Activated naive CD8-positive, alpha-beta T cell (primary cell): ENCODE measurements around the gene MLYCD.

Experiments used
- H3K27ac Mint-ChIP-seq: one replicate; pipeline ENCODE4 v1.8.0; 2021; ENCODE audit warnings: mixed read lengths
- H3K27me3 Mint-ChIP-seq: one replicate; pipeline ENCODE4 v1.8.0; 2021; ENCODE audit warnings: mixed read lengths
- H3K36me3 Mint-ChIP-seq: one replicate; pipeline ENCODE4 v1.8.0; 2021; ENCODE audit warnings: mixed read lengths
- H3K4me1 Mint-ChIP-seq: one replicate; pipeline ENCODE4 v1.8.0; 2021; ENCODE audit warnings: low read depth, mixed read lengths
- H3K4me3 Mint-ChIP-seq: one replicate; pipeline ENCODE4 v1.8.0; 2021; ENCODE audit warnings: mild to moderate bottlenecking, mixed read lengths
- H3K9me3 Mint-ChIP-seq: one replicate; pipeline ENCODE4 v1.8.0; 2021; ENCODE audit warnings: low read depth, mixed read lengths

MLYCD gene

DNA sequence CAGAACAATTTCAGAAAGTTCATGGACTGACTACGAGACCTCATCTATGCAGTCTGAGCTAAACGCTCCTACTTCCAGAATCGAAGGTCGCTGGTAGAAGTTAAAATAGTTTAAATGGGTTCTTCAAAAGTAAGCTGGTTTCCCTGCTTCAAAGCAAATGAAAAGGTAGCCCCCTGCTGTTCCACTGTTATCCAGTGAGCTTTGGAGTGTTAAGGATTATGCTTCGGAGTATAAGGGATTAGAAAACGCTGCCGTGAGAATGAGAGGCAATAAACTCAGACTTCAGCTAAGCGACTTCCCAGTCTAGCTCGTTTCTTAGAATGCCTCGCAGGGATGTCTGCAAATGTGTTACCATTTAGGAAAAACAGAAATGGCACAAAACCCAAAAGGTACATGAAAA, 12.4 kb downstream of the MLYCD start:
- Mint-ChIP-seq H3K4me1 (peaks cover 4% of the 10 kb centered on the region), H3K36me3 (peaks cover 5% of the 10 kb centered on the region), H3K9me3 (no peaks in the 10 kb centered on the region), H3K27ac (no peak overlapping the region), H3K27me3 (no peaks in the 10 kb centered on the region), H3K4me3 (no peak overlapping the region)

- peaks cover 5% of the 10 kb centered on the region for H3K36me3 Mint-ChIP-seq
- no peak overlapping the region for H3K4me3 Mint-ChIP-seq
- H3K9me3 Mint-ChIP-seq: no peaks in the 10 kb centered on the region
- no peak overlapping the region for H3K27ac Mint-ChIP-seq
- H3K4me1 Mint-ChIP-seq: peaks cover 1% of the 10 kb centered on the region
- no peaks in the 10 kb centered on the region for H3K27me3 Mint-ChIP-seq
These were observed 13.8 kb downstream of the MLYCD start for GRCh38 chr16:83912519-83913244.

DNA sequence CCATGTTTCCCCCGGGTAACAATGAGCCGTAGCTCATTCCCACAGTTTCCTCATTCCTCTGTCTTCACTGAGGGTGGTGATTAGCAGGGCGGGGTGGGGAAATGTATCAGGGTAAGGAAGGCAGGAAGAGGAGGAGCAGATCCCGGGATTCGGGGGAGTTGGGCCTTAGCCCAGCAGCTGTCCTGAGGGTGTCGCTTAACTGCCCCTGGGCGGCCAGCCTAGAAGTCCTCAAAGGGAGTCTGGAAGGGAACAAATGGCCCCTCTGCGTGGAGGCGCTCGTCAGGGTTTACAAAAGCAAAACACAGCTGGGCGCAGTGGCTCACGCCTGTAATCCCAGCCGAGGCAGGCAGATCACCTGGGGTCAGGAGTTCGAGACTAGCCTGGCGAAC, 14.3 kb downstream of the MLYCD start:
- no peak overlapping the region for H3K4me3 Mint-ChIP-seq
- peaks cover 1% of the 10 kb centered on the region for H3K4me1 Mint-ChIP-seq
- H3K27ac Mint-ChIP-seq: no peak overlapping the region
- no peaks in the 10 kb centered on the region for H3K9me3 Mint-ChIP-seq
- peaks cover 8% of the 10 kb centered on the region for H3K36me3 Mint-ChIP-seq
- no peaks in the 10 kb centered on the region for H3K27me3 Mint-ChIP-seq

- no peak overlapping the region for H3K4me3 Mint-ChIP-seq
- peaks cover 15% of the 10 kb centered on the region for H3K36me3 Mint-ChIP-seq
- no peaks in the 10 kb centered on the region for H3K9me3 Mint-ChIP-seq
- no peak overlapping the region for H3K27ac Mint-ChIP-seq
- no peaks in the 10 kb centered on the region for H3K27me3 Mint-ChIP-seq
- H3K4me1 Mint-ChIP-seq: peaks cover 1% of the 10 kb centered on the region
These were observed 15.3 kb downstream of the MLYCD start for GRCh38 chr16:83914091-83914710.

DNA sequence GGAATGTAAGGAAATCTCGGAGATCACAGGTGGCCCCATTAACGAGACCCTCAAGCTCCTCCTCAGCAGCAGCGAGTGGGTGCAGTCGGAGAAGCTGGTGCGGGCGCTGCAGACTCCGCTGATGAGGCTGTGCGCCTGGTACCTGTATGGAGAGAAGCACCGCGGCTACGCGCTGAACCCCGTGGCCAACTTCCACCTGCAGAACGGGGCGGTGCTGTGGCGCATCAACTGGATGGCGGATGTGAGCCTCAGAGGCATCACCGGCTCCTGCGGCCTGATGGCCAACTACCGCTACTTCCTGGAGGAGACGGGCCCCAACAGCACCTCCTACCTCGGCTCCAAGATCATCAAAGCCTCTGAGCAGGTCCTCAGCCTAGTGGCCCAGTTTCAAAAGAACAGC, 16.2 kb downstream of the MLYCD start:
- peaks cover 17% of the 10 kb centered on the region for H3K36me3 Mint-ChIP-seq

DNA sequence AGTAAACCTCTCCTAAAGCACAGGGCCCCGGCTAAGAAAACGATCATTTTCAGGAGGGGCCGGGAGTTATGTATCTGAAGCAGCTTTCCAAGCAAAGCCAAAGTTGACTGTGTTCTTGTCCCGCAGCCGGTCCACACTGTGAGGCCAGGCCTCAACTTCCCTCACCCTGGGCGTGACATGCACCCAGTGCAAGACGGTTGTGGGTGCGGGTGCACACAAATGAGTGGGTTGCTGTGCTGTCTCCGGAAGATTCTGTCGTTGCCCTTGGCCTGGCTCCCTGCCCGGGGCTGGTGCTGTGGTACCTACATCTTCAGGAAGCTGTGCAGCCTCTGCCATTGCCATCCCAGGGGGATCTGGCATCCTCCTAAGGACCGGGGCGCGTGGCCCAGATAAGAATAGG, 16.6 kb downstream of the MLYCD start:
- peaks cover 1% of the 10 kb centered on the region for H3K4me1 Mint-ChIP-seq
- H3K9me3 Mint-ChIP-seq: no peaks in the 10 kb centered on the region
- no peak overlapping the region for H3K27ac Mint-ChIP-seq
- H3K27me3 Mint-ChIP-seq: no peaks in the 10 kb centered on the region
- no peak overlapping the region for H3K4me3 Mint-ChIP-seq
- peaks cover 18% of the 10 kb centered on the region for H3K36me3 Mint-ChIP-seq

More for the DNA sequence above, 16.2 kb downstream of the MLYCD start:
- no peak overlapping the region for H3K27ac Mint-ChIP-seq
- H3K27me3 Mint-ChIP-seq: no peaks in the 10 kb centered on the region
- peaks cover 1% of the 10 kb centered on the region for H3K4me1 Mint-ChIP-seq
- H3K9me3 Mint-ChIP-seq: no peaks in the 10 kb centered on the region
- H3K4me3 Mint-ChIP-seq: no peak overlapping the region

DNA sequence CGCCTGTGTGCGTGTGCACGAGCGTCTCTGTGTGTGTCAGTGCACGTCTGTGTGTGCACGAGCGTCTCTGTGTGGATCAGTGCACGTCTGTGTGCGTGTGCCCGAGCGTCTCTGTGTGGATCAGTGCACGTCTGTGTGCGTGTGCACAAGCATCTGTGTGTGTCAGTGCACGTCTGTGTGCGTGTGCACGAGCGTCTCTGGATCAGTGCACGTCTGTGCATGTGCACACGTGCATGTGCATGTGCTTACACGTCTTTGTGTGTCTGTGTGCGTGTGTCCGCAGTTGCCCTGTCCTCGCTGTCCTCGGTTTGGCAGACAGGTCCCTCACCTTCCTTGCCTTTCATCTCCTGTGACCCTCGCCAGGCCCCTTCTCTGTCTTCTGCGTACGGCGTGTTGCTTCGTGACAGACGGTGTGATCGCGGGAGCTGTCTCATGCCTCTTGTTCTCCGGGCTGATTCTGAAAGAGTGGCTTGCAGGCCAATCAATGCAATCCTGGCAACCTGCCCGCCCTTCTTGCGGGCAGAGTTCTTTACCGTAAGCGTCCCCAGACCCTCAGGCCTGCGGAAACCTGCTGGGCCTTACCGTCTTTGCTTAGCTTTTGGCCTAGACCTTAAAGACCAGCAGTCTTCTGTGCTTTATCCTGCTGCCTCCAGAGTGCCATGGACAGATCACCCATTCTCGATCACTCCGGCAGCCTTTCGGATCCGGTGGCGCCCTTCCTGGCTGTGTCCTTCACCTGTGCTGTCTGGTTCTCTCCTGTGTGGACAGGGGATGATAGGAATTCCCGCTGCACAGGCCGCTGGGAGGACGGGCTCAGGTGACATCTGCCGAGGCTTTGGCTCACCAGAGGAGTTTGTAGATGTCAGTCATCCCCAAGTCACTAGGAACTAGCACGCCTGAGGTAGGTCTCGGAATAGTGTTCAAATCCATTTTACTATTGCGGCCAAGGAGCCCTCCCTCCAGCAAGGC, 18.5 kb downstream of the MLYCD start:
- H3K4me3 Mint-ChIP-seq: no peak overlapping the region
- no peaks in the 10 kb centered on the region for H3K9me3 Mint-ChIP-seq
- no peaks in the 10 kb centered on the region for H3K27me3 Mint-ChIP-seq
- H3K27ac Mint-ChIP-seq: no peak overlapping the region
- peaks cover 20% of the 10 kb centered on the region for H3K36me3 Mint-ChIP-seq
- H3K4me1 Mint-ChIP-seq: peaks cover 1% of the 10 kb centered on the region

GRCh38 chr16:83920894-83921491, 22.1 kb downstream of the MLYCD start:
- Mint-ChIP-seq H3K27ac (no peak overlapping the region), H3K36me3 (peaks cover 16% of the 10 kb centered on the region), H3K9me3 (no peaks in the 10 kb centered on the region), H3K4me3 (no peak overlapping the region), H3K4me1 (peaks cover 1% of the 10 kb centered on the region), H3K27me3 (no peaks in the 10 kb centered on the region)

DNA sequence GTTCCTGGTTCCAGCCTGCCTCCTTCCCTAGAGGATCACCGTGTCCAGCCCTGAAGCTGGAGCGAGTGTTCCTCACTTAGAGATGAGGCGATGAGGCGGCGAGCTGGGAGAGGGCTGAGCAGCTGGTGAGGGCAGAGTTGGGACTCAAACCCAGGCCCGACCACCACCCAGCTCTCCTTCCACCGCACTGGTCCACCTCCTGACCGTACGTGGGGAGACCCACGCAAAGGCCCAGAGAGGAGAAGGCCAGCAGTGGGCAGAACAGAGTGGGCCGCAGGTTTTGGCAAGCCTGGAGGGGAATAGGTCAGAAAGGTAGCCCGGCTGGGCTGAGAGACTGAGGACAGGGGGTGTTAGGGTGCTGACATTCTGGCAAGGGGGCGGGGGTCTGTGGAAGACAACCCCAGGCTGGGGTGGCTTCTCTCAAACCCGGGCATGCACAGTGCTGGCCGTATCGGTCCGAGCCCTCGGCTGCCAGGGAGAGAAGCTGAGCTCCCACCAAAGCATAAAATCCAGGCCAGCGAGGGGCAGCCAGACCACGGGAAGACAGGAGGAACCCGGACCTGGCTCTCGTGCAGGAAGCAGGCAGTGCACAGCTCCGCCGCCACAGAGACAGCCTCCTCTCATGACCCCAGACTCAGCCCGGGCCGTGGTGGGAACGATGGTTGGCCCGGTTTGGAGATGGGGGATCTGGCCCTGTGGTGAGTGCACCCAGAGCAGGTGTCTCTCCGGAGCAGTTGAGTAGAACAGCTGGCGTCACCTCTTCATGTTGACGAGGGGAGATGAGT, 24.9 kb downstream of the MLYCD start:
- H3K4me1 Mint-ChIP-seq: peaks cover 2% of the 10 kb centered on the region
- peaks cover 11% of the 10 kb centered on the region for H3K36me3 Mint-ChIP-seq
- no peaks in the 10 kb centered on the region for H3K9me3 Mint-ChIP-seq
- no peaks in the 10 kb centered on the region for H3K27me3 Mint-ChIP-seq
- H3K4me3 Mint-ChIP-seq: no peak overlapping the region
- H3K27ac Mint-ChIP-seq: no peak overlapping the region

DNA sequence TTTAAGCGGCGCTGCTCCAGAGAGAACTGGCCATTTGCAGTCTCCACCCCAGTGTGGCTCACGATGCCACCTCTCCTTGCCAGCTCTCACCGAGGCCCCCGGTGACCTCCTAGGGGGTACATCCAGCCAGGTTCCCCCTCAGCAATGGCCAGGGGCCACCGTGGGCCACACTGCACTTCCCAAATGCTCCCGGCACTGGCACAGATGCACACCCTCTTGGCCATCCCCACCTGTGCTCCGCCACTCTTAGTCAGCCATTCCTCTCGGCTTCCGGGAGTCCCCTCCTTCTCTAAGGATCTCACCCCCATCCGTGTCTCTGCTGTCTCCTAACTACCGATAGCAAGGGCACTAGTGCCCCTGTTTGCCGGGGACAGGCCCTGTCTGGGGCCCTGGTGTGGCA, 25.8 kb downstream of the MLYCD start:
- peaks cover 2% of the 10 kb centered on the region for H3K4me1 Mint-ChIP-seq
- H3K27ac Mint-ChIP-seq: no peak overlapping the region
- no peaks in the 10 kb centered on the region for H3K27me3 Mint-ChIP-seq
- peaks cover 5% of the 10 kb centered on the region for H3K36me3 Mint-ChIP-seq
- H3K9me3 Mint-ChIP-seq: no peaks in the 10 kb centered on the region
- H3K4me3 Mint-ChIP-seq: no peak overlapping the region

GRCh38 chr16:83925095-83925905, 26.4 kb downstream of the MLYCD start:
- Mint-ChIP-seq H3K9me3 (no peaks in the 10 kb centered on the region), H3K4me1 (peaks cover 2% of the 10 kb centered on the region), H3K36me3 (peaks cover 3% of the 10 kb centered on the region), H3K27ac (no peak overlapping the region), H3K27me3 (no peaks in the 10 kb centered on the region), H3K4me3 (no peak overlapping the region)

DNA sequence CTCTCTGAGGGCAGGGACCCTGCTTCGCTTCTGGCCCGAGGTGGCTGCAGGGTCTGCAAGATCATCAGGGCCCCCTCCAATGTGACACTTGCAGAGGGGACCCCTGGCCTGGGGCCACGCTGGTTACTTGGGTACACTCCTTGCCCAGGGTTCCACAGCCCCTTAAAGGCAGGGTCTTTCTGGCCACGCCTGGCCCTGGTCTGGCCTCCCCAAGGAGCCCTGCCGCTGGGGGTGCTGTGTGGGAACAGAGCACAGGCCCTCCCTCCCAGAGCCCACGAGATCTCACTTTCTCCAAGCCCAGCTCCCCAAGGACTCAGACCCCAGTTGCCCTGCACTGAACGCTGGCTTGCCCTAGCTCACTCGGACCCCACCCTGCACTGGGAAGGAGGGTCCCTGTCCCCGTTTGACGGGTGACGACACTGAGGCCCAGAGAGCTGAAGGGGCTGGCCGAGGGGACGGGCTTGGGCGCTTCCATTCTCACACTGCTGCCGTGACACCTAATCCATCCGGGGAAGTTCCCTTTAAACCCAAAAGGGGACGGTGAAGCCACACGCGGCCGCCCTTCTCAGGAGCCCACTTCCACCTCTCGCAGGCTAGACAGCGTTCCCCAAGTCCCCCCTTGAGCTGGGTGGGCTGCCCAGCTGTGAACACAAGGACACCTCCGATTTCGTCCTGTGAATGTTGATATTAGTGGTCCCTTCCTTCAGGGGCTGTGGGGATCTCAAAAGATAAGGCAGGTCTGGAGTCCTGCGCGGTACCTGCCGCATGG, 27.2 kb downstream of the MLYCD start:
- Mint-ChIP-seq H3K36me3 (no peaks in the 10 kb centered on the region), H3K27me3 (no peaks in the 10 kb centered on the region), H3K27ac (no peak overlapping the region), H3K4me3 (no peak overlapping the region), H3K4me1 (peaks cover 2% of the 10 kb centered on the region), H3K9me3 (no peaks in the 10 kb centered on the region)
